ENCODE data around the gene KRT80. TPM values are rescaled to one million over a fixed set of nuclear protein-coding genes. Genes with fewer than 3 reads are reported as not detected.

The KRT80 gene
- polyA plus RNA-seq, 1 donor (not counting 4 experiments of a cell fraction or from before 2014, with no cell fraction given) = 4.1 TPM

DNA sequence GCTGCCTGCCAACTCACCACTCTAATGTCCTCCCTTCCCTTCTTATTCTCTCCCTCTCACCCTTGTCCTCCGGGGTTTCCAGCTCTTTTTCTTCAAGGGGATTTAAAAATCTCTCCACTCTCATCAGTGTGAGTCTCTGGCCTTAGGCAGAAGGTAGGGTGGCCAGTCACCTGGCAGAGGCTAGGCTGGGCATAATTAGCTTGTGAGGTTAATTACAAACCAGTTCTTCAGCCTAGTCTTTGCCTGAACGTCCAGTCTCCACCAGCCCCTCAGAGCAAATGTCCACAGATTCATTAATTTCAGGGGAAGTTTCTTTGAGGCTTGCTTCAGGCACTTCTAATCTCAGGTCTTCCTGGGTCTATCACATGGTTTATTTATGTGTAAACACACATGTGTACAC lies 48.0 kb upstream of the KRT80 start:
- no peak overlapping the region for H3K9ac ChIP-seq (ENCODE audit: control insufficient read depth, extremely low read depth, insufficient read depth, low read length)
- no peaks in the 10 kb centered on the region for H3K9me3 ChIP-seq (ENCODE audit: control insufficient read depth, low read depth, low read length)
- no peak for FAIRE-seq
- TF ChIP-seq CTCF (optimal IDR thresholded peaks at IDR 0.05 in 1 of 3, IDR thresholded peaks at IDR 0.05 in 1 of 3, conservative IDR thresholded peaks at IDR 0.05 in 1 of 3; ENCODE audit: extremely low read depth in 1 of 3, insufficient read depth in 2 of 3, low read length in 3 of 3) (no peak), EZH2 (IDR thresholded peaks at IDR 0.05; ENCODE audit: low read length) (no peak)
- no peaks in the 10 kb centered on the region for H3K27me3 ChIP-seq (ENCODE audit: control insufficient read depth, extremely low read depth, insufficient read depth, low read length)
- DNase-seq (ENCODE audit: low read depth, low spot score) = no peak
- H3K27ac ChIP-seq (ENCODE audit: control insufficient read depth, insufficient read depth, low read length) = no peak overlapping the region
- H4K20me1 ChIP-seq (ENCODE audit: control insufficient read depth, extremely low read depth, insufficient read depth, low read length) = no peaks in the 10 kb centered on the region
- no peaks in the 10 kb centered on the region for H3K9me1 ChIP-seq (ENCODE audit: control insufficient read depth, extremely low read depth, insufficient read depth, low read length)
- H3K79me2 ChIP-seq (ENCODE audit: control insufficient read depth, insufficient read depth, low read length) = no peaks in the 10 kb centered on the region
- H3K4me3 ChIP-seq (ENCODE audit: control insufficient read depth in 2 of 3, extremely low read depth in 1 of 3, insufficient read depth in 2 of 3, low read depth in 1 of 3, low read length in 3 of 3) = no peak overlapping the region
- H2AFZ ChIP-seq (ENCODE audit: control insufficient read depth, low read length) = no peak overlapping the region
- H3K36me3 ChIP-seq (ENCODE audit: control insufficient read depth in 2 of 2, extremely low read depth in 1 of 2, insufficient read depth in 2 of 2, low read length in 2 of 2) = no peaks in the 10 kb centered on the region
- dilution Hi-C loops (cut with MboI; ENCODE audit: extremely low pct_ligation_motif_present, low sequenced_read_pairs) = no loop called here
- peaks cover 37% of the 10 kb centered on the region for H3K4me1 ChIP-seq (ENCODE audit: control insufficient read depth, extremely low read depth, insufficient read depth, low read length)
- no peak overlapping the region for H3K4me2 ChIP-seq (ENCODE audit: control insufficient read depth, extremely low read depth, insufficient read depth, low read depth, low read length)

- no peak for FAIRE-seq
- H4K20me1 ChIP-seq (ENCODE audit: control insufficient read depth, extremely low read depth, insufficient read depth, low read length) = no peaks in the 10 kb centered on the region
- DNase-seq (ENCODE audit: low read depth, low spot score) = no peak
- no peak overlapping the region for H3K4me2 ChIP-seq (ENCODE audit: control insufficient read depth, extremely low read depth, insufficient read depth, low read depth, low read length)
- no peaks in the 10 kb centered on the region for H3K36me3 ChIP-seq (ENCODE audit: control insufficient read depth in 2 of 2, extremely low read depth in 1 of 2, insufficient read depth in 2 of 2, low read length in 2 of 2)
- dilution Hi-C loops (cut with MboI; ENCODE audit: extremely low pct_ligation_motif_present, low sequenced_read_pairs) = no loop called here
- no peak overlapping the region for H3K27ac ChIP-seq (ENCODE audit: control insufficient read depth, insufficient read depth, low read length)
- H3K4me1 ChIP-seq (ENCODE audit: control insufficient read depth, extremely low read depth, insufficient read depth, low read length) = peaks cover 33% of the 10 kb centered on the region
- H3K4me3 ChIP-seq (ENCODE audit: control insufficient read depth in 2 of 3, extremely low read depth in 1 of 3, insufficient read depth in 2 of 3, low read depth in 1 of 3, low read length in 3 of 3) = no peak overlapping the region
- H3K79me2 ChIP-seq (ENCODE audit: control insufficient read depth, insufficient read depth, low read length) = no peaks in the 10 kb centered on the region
- no peaks in the 10 kb centered on the region for H3K9me1 ChIP-seq (ENCODE audit: control insufficient read depth, extremely low read depth, insufficient read depth, low read length)
- no peaks in the 10 kb centered on the region for H3K27me3 ChIP-seq (ENCODE audit: control insufficient read depth, extremely low read depth, insufficient read depth, low read length)
- H3K9ac ChIP-seq (ENCODE audit: control insufficient read depth, extremely low read depth, insufficient read depth, low read length) = no peak overlapping the region
- H3K9me3 ChIP-seq (ENCODE audit: control insufficient read depth, low read depth, low read length) = no peaks in the 10 kb centered on the region
- TF ChIP-seq EZH2 (IDR thresholded peaks at IDR 0.05; ENCODE audit: low read length) = no peak
- TF ChIP-seq CTCF (optimal IDR thresholded peaks at IDR 0.05 in 1 of 3, IDR thresholded peaks at IDR 0.05 in 1 of 3, conservative IDR thresholded peaks at IDR 0.05 in 1 of 3; ENCODE audit: extremely low read depth in 1 of 3, insufficient read depth in 2 of 3, low read length in 3 of 3) = no peak
- H2AFZ ChIP-seq (ENCODE audit: control insufficient read depth, low read length) = no peak overlapping the region
These were observed 47.3 kb upstream of the KRT80 start for GRCh38 chr12:52238916-52239646.
